GM12873 (cell line): ENCODE data around the gene MGMT.

Experiments used
- TF ChIP-seq, protein P1 (sequence below): IDR thresholded peaks from 2 replicates; pipeline ENCODE4 v1.5.1; 2012; ENCODE audit warnings: low read depth, mild to moderate bottlenecking, moderate library complexity, low read length, control low read depth; ENCODE audit not compliant: insufficient read depth; ENCODE audit errors: missing control alignments

MGMT gene

DNA sequence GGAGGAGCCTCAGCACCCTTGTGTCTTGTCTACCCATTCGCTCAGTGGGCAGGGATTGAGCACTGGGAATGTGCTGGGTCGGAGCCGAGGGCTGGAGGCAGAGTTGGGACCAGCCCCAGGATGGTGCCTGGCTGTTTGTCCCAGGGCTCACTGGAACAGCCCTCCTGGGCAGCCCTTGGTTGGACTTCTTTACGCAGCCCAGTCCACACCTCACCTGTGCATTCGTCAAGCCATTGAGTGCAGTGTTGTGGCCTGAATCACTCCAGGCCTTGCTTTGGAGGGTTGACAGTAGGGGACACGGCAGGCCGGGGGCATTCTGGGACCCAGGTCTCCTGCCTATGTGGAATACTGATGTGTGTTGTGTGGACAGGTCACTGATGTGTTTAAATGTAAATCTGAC lies 229.6 kb downstream of the MGMT start:
- TF ChIP-seq, protein P1, sequence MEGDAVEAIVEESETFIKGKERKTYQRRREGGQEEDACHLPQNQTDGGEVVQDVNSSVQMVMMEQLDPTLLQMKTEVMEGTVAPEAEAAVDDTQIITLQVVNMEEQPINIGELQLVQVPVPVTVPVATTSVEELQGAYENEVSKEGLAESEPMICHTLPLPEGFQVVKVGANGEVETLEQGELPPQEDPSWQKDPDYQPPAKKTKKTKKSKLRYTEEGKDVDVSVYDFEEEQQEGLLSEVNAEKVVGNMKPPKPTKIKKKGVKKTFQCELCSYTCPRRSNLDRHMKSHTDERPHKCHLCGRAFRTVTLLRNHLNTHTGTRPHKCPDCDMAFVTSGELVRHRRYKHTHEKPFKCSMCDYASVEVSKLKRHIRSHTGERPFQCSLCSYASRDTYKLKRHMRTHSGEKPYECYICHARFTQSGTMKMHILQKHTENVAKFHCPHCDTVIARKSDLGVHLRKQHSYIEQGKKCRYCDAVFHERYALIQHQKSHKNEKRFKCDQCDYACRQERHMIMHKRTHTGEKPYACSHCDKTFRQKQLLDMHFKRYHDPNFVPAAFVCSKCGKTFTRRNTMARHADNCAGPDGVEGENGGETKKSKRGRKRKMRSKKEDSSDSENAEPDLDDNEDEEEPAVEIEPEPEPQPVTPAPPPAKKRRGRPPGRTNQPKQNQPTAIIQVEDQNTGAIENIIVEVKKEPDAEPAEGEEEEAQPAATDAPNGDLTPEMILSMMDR: no peak

DNA sequence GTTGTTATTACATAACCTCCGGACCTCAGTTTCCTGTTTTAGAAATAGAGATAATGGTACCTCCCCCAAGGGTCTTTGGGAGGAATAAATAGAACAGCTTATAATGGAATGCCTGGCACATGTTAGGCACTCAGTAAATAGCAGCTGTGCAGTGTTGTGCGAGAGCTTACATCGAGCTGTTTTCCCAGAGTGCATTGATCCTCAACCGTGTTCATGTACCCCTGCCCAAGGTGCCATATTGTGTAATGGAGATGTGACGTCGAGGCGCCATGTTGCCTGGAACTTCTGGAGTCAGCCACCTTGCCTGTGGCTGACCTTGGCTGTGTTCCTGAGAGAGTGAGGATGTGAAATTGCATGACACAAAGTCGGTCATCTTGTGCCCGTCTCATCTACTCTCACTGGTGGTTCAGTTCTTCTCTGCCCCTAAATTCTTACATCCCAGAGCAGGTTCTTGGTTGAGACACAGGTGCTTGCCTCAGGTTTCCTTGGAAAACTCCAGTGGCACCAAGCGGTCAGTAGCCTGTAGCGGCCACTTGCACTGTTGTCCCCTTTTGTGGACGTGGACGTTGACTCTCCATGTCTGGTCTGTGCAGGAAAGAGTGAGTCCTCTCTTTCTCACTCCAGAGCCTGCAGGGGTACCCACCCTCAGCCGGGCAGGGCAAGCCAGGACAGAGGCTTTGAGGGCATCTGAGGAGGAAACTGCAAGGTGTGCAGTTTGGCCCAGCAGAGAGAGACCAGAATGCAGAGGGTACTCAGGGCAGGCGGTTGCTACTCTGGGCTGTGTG lies 230.6 kb downstream of the MGMT start:
- TF ChIP-seq, protein P1: no peak

DNA sequence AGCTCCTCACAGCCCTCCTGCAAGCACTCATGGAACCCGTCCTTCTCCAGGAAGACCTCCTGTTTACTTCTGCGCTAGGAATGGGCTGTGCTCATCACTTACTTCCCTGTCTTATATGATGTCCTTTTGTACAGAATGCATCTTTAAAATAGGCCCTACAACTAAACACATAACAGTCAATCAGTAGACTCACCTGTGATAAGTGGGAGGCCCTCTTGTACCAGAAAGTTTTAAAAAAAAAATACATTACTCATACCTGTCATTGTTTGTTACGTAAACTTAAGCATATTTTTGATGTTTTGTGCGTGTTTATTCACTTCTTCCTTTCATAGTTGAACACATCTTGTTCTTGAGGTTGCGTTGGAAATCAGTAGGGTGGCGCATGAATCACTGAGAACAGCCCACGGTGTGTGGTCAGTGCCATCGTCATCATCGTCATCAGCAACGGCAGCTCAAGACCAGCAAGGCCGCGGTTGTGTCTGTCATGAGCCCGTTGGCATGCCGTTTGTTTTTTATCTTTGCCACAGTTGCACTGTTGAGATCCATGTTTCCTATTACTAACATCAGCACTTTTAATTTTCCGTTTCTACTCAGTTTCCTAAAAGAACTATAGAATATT lies 232.8 kb downstream of the MGMT start:
- TF ChIP-seq, protein P1: no peak

DNA sequence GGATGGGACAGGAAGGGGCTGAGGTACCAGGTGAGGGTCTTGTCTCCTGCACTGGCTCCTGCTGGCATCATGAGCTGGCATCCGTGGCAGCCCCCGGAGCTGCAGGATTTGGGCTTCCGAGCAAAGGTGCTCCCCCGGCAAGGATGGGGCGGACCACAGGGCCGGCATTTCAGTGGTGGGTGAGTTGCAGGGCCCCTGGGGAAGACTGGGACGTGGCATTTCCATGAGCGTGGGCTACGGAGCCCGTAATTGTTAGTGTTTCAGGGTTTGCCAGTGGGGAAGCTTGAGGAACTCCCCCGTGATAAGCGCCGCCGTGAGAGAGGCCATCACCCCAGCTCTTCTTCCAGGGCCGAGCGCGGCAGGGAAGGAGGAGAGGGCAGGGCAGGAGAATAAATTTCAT lies 235.6 kb downstream of the MGMT start:
- TF ChIP-seq, protein P1: no peak

DNA sequence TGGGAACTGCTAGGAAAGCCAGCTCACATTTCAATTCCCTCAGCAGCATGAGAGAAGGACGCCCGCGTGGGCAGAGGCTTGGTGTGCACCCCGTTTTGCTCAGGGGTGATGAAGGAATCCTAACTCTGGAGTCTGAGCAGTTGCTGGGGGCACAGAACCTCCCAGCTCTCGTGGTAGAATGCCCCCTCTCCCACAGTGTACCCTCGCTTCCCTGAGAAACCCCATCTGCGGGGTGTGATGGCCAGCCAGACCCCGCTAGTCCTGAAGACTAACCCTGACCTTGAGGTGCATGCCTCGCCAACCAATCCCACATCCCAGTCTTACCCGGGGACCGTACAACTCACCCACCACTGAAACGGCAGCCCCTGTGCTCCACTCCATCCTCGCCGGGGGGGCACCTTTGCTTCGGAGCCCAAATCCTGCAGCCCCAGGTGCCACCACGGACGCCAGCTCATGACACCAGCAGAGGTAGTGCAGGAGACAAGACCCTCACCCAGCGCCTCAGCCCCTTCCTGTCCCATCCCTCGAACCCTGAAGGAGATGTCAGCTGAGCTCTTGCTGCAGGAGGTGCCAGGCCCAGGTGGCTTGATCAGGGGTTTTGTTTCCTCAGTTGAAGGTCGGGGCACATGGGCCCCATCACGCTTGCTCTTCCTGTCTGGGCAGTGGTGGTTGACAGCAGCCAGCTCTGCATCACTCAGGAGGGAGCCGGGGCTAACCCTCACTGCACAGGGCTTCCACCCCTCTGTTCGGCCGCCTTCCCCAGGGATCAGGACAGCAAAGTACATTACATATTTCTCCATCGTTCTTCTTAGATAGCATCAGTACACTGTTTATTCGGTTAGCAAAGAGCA lies 236.5 kb downstream of the MGMT start:
- TF ChIP-seq, protein P1: no peak

DNA sequence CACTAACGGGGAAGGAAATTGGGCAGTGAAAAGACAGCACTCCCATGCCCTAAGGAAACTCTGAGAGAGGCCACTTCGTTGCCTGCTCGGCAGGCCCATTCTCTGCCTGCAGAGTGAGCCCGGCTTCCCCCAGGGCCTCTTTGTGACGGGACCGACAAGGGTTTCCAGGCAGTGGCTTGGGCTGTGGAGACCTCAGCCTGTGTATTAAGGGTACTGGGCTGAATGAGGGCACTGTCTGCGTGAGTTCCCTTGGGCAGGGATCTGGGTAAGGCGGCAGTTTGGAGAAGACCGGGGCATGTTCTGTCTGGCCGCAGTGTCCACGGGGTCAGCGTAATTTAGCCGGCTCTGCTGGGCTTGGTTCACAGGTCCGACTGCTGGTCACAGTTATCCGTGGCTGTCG lies 237.2 kb downstream of the MGMT start:
- TF ChIP-seq, protein P1: no peak
